Measurements from ENCODE around the gene PCNP. TPM values are rescaled to one million over a fixed set of nuclear protein-coding genes. Genes with fewer than 3 reads are reported as not detected.

The PCNP gene
- total RNA-seq, 1 experiment from 2014 or later = 87.8 TPM

Other genes starting within 250 kb of the PCNP start
- 4.6 and 15.9 TPM in 2 replicates for gene SENP7, start 61.0 kb upstream of the PCNP start, total RNA-seq (2014; rRNA removed; shearing (Covaris generic))
- gene TRMT10C, start 12.3 kb upstream of the PCNP start, total RNA-seq (2014; rRNA removed; shearing (Covaris generic)) = 28.4 and 29.2 TPM in 2 replicates
- 13.1 and 21.1 TPM in 2 replicates for gene ZBTB11, start 103.0 kb downstream of the PCNP start, total RNA-seq (2014; rRNA removed; shearing (Covaris generic))
- gene RPL24, start 112.5 kb downstream of the PCNP start, total RNA-seq (2014; rRNA removed; shearing (Covaris generic)) = 1,079 and 1,363 TPM in 2 replicates
- 16.8 and 20.8 TPM in 2 replicates for gene CEP97, start 150.4 kb downstream of the PCNP start, total RNA-seq (2014; rRNA removed; shearing (Covaris generic))
- gene NXPE3, start 205.0 kb downstream of the PCNP start, total RNA-seq (2014; rRNA removed; shearing (Covaris generic)) = 5.9 and 6.5 TPM in 2 replicates

Measured in SJSA1 (cell line).